ENCODE results near the gene CAST. TPM values are rescaled to one million over a fixed set of nuclear protein-coding genes. Genes with fewer than 3 reads are reported as not detected.

Gene CAST
- total RNA-seq, 2 experiments from 2014 or later, result 197 to 200 TPM

DNA sequence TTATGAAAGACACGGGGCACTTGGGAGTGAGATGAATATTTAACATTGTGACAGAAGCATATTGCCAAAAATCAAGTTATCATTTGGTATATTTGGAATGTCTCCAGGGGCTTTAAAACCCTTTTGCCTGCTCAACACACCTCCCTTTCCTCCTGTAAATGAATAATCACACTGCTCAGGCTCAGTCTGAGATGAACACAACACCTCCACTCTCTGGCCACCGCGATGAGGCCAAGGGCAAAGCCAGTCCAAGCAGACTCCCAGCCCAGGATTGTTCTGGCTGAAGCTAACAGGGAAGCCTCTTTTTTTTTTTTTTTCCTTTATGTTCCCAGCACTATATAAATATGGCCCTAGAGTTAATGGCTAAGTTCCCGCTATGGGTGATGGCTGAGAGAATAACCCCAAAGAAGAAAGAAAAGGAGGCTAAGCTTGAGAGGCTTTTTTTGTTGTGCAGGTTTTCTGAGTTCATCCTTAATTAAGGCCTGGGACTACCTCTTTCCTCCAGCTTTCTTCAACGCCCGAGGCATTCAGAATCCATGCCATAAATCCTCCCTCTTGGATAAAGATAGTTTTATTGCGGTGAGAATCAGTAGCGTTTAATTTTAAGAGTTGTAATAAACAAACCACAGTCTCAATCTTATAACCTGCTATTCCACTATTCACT lies 156.1 kb downstream of the CAST start:
- peak overlapping the region; percentile 13 for H3K4me3 Mint-ChIP-seq

DNA sequence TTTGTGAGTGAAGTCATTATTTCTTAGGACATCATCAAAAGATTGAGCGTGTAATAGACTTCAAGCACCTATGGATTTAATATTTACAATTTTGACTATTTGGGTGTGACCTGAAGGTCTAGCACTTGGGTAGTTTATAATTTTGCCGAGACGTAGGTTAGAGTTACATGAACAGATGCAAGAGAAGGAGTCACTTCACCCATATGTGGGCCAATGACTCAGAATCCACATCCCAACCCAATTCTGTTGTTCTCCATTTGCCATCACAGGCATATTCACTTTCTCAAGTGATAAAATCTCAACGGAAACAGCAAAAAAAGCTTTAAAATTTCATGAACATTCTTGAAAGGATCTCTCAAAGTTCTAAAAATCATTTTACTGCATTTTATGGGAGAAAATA lies 157.6 kb downstream of the CAST start:
- H3K36me3 Mint-ChIP-seq (ENCODE audit: low read depth), result no peaks in the 10 kb centered on the region
- DNase-seq (no peak), ATAC-seq (ENCODE audit: poor library complexity) (no peak)
- peaks cover 83% of the 10 kb centered on the region for H3K4me1 Mint-ChIP-seq (ENCODE audit: low read depth)
- TF ChIP-seq, protein P1, sequence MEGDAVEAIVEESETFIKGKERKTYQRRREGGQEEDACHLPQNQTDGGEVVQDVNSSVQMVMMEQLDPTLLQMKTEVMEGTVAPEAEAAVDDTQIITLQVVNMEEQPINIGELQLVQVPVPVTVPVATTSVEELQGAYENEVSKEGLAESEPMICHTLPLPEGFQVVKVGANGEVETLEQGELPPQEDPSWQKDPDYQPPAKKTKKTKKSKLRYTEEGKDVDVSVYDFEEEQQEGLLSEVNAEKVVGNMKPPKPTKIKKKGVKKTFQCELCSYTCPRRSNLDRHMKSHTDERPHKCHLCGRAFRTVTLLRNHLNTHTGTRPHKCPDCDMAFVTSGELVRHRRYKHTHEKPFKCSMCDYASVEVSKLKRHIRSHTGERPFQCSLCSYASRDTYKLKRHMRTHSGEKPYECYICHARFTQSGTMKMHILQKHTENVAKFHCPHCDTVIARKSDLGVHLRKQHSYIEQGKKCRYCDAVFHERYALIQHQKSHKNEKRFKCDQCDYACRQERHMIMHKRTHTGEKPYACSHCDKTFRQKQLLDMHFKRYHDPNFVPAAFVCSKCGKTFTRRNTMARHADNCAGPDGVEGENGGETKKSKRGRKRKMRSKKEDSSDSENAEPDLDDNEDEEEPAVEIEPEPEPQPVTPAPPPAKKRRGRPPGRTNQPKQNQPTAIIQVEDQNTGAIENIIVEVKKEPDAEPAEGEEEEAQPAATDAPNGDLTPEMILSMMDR (IDR thresholded peaks at IDR 0.05), result no peak
- ChIA-PET POLR2A (interaction anchor here (0.9 to 4.8 kb wide), 6 partner anchors 9 to 56 kb away, joined by 3 to 43 read pairs (median 4); partner anchors contain the start of genes ERAP1 and ERAP2), CTCF (no interaction called here)
- Histone ChIP-seq H3K9me3 (ENCODE audit: control insufficient read depth in 1 of 2, insufficient read depth in 1 of 2, low read length in 2 of 2) (no peaks in the 10 kb centered on the region), H3K4me1 (ENCODE audit: insufficient read depth, low read length) (peaks cover 44% of the 10 kb centered on the region), H3K36me3 (ENCODE audit: insufficient read depth, low read length) (no peaks in the 10 kb centered on the region), H3K27me3 (ENCODE audit: control insufficient read depth in 1 of 2, insufficient read depth in 2 of 2, low read length in 2 of 2) (no peaks in the 10 kb centered on the region), H3K27ac (ENCODE audit: low read depth in 1 of 2, low read length in 2 of 2) (no peak overlapping the region), H3K4me3 (ENCODE audit: low read length) (no peak overlapping the region)
- H3K4me3 Mint-ChIP-seq, result no peak overlapping the region
- H3K27me3 Mint-ChIP-seq, result no peaks in the 10 kb centered on the region
- intact Hi-C loops (cut with DNase I, micrococcal nuclease), result loop anchor here (5.0 to 10.0 kb wide), 3 partner anchors 47 to 275 kb away; no protein-coding TSS in a partner anchor
- H3K27ac Mint-ChIP-seq, result no peak overlapping the region
- no peaks in the 10 kb centered on the region for H3K9me3 Mint-ChIP-seq

More for the DNA sequence above, 156.1 kb downstream of the CAST start:
- ChIA-PET CTCF (interaction anchor here (1.1 kb wide), 1 partner anchor 10 kb away, joined by 3 read pairs; the partner anchor contains the start of gene ERAP1), POLR2A (interaction anchor here (2.8 to 4.8 kb wide), 2 partner anchors 10 kb away, joined by 43 to 137 read pairs; partner anchors contain the start of gene ERAP1)
- no peaks in the 10 kb centered on the region for H3K27me3 Mint-ChIP-seq
- no peaks in the 10 kb centered on the region for H3K9me3 Mint-ChIP-seq
- Histone ChIP-seq H3K9me3 (ENCODE audit: control insufficient read depth in 1 of 2, insufficient read depth in 1 of 2, low read length in 2 of 2) (no peaks in the 10 kb centered on the region), H3K36me3 (ENCODE audit: insufficient read depth, low read length) (no peaks in the 10 kb centered on the region), H3K27ac (ENCODE audit: low read depth in 1 of 2, low read length in 2 of 2) (no peak overlapping the region), H3K4me1 (ENCODE audit: insufficient read depth, low read length) (peaks cover 47% of the 10 kb centered on the region), H3K27me3 (ENCODE audit: control insufficient read depth in 1 of 2, insufficient read depth in 2 of 2, low read length in 2 of 2) (no peaks in the 10 kb centered on the region), H3K4me3 (ENCODE audit: low read length) (no peak overlapping the region)
- ATAC-seq (ENCODE audit: poor library complexity) (no peak), DNase-seq (no peak)
- H3K36me3 Mint-ChIP-seq (ENCODE audit: low read depth), result no peaks in the 10 kb centered on the region
- intact Hi-C loops (cut with DNase I, micrococcal nuclease), result loop anchor here in 1 of 2 experiments (5.0 kb wide), 1 partner anchor 49 kb away; no protein-coding TSS in a partner anchor
- TF ChIP-seq, protein P1 (IDR thresholded peaks at IDR 0.05), result no peak
- peaks cover 82% of the 10 kb centered on the region for H3K4me1 Mint-ChIP-seq (ENCODE audit: low read depth)
- H3K27ac Mint-ChIP-seq, result peak overlapping the region; percentile 92

GRCh38 chr5:96821260-96821916 lies 159.2 kb downstream of the CAST start:
- Histone ChIP-seq H3K27ac (ENCODE audit: low read depth in 1 of 2, low read length in 2 of 2) (no peak overlapping the region), H3K4me1 (ENCODE audit: insufficient read depth, low read length) (peaks cover 34% of the 10 kb centered on the region), H3K4me3 (ENCODE audit: low read length) (no peak overlapping the region), H3K36me3 (ENCODE audit: insufficient read depth, low read length) (no peaks in the 10 kb centered on the region), H3K27me3 (ENCODE audit: control insufficient read depth in 1 of 2, insufficient read depth in 2 of 2, low read length in 2 of 2) (no peaks in the 10 kb centered on the region), H3K9me3 (ENCODE audit: control insufficient read depth in 1 of 2, insufficient read depth in 1 of 2, low read length in 2 of 2) (no peaks in the 10 kb centered on the region)
- Mint-ChIP-seq H3K4me1 (ENCODE audit: low read depth) (peaks cover 71% of the 10 kb centered on the region), H3K36me3 (ENCODE audit: low read depth) (no peaks in the 10 kb centered on the region), H3K4me3 (no peak overlapping the region), H3K27me3 (no peaks in the 10 kb centered on the region), H3K9me3 (no peaks in the 10 kb centered on the region), H3K27ac (peak overlapping the region; percentile 19)
- ChIA-PET CTCF (interaction anchor here (1.4 kb wide), 1 partner anchor 13 kb away, joined by 5 read pairs; the partner anchor contains the start of gene ERAP1), POLR2A (interaction anchor here (0.6 to 4.8 kb wide), 4 partner anchors 14 to 115 kb away, joined by 3 to 43 read pairs (median 5); partner anchors contain the start of genes ERAP1, ERAP2 and LNPEP)
- DNase-seq, result no peak
- TF ChIP-seq, protein P1 (IDR thresholded peaks at IDR 0.05), result no peak
- intact Hi-C loops (cut with DNase I, micrococcal nuclease), result loop anchor here (5.0 to 10.0 kb wide), 2 partner anchors 69 to 277 kb away; no protein-coding TSS in a partner anchor
- ATAC-seq (ENCODE audit: poor library complexity), result no peak

Measured in CD4-positive, alpha-beta T cell (primary cell).